Measurements from ENCODE around the gene POLR2A. TPM values are rescaled to one million over a fixed set of nuclear protein-coding genes. Genes with fewer than 3 reads are reported as not detected.

POLR2A gene
- total and polyA plus RNA-seq, 4 donors, result 50.3 to 92.7 (median 76.4) TPM

GRCh38 chr17:7515911-7516610 is 31.9 kb downstream of the POLR2A start:
- Histone ChIP-seq H3K9me3 (ENCODE audit: control insufficient read depth, insufficient read depth, low read length) (no peaks in the 10 kb centered on the region), H3K27ac (ENCODE audit: low read depth, low read length) (no peak overlapping the region)

GRCh38 chr17:7523033-7523432 is 38.9 kb downstream of the POLR2A start:
- Histone ChIP-seq H3K4me1 (ENCODE audit: control insufficient read depth, insufficient read depth, low read length) (no peaks in the 10 kb centered on the region), H3K9me3 (ENCODE audit: control insufficient read depth, insufficient read depth, low read length) (no peaks in the 10 kb centered on the region), H3K4me3 (ENCODE audit: low read depth, low read length) (no peak overlapping the region), H3K27me3 (ENCODE audit: control insufficient read depth, insufficient read depth, low read length) (no peaks in the 10 kb centered on the region), H3K36me3 (ENCODE audit: control insufficient read depth, insufficient read depth, low read length) (no peaks in the 10 kb centered on the region), H3K27ac (ENCODE audit: low read depth, low read length) (no peak overlapping the region)
- WGBS (ENCODE audit: insufficient coverage), result 50% methylated on average over 9 of the region's 10 CpGs
- DNase-seq (ENCODE audit: low read depth in 4 of 6, low spot score in 6 of 6), result no peak

More at GRCh38 chr17:7515911-7516610, 31.9 kb downstream of the POLR2A start:
- 98% methylated on average over 7 of the region's 13 CpGs for WGBS (ENCODE audit: insufficient coverage)
- no peaks in the 10 kb centered on the region for H3K4me1 ChIP-seq (ENCODE audit: control insufficient read depth, insufficient read depth, low read length)
- H3K4me3 ChIP-seq (ENCODE audit: low read depth, low read length), result no peak overlapping the region
- peaks cover 42% of the 10 kb centered on the region for H3K36me3 ChIP-seq (ENCODE audit: control insufficient read depth, insufficient read depth, low read length)
- no peaks in the 10 kb centered on the region for H3K27me3 ChIP-seq (ENCODE audit: control insufficient read depth, insufficient read depth, low read length)
- no peak for DNase-seq (ENCODE audit: low read depth in 4 of 6, low spot score in 6 of 6)

GRCh38 chr17:7528842-7529241 is 44.7 kb downstream of the POLR2A start:
- DNase-seq (ENCODE audit: low read depth in 4 of 6, low spot score in 6 of 6), result no peak
- Histone ChIP-seq H3K4me1 (ENCODE audit: control insufficient read depth, insufficient read depth, low read length) (no peaks in the 10 kb centered on the region), H3K27ac (ENCODE audit: low read depth, low read length) (no peak overlapping the region), H3K4me3 (ENCODE audit: low read depth, low read length) (no peak overlapping the region), H3K36me3 (ENCODE audit: control insufficient read depth, insufficient read depth, low read length) (no peaks in the 10 kb centered on the region), H3K27me3 (ENCODE audit: control insufficient read depth, insufficient read depth, low read length) (no peaks in the 10 kb centered on the region), H3K9me3 (ENCODE audit: control insufficient read depth, insufficient read depth, low read length) (peaks cover 2% of the 10 kb centered on the region)

GRCh38 chr17:7530023-7530900 is 46.1 kb downstream of the POLR2A start:
- 100% methylated on average over 3 of the region's 6 CpGs for WGBS (ENCODE audit: insufficient coverage)
- H3K9me3 ChIP-seq (ENCODE audit: control insufficient read depth, insufficient read depth, low read length), result peaks cover 2% of the 10 kb centered on the region
- H3K36me3 ChIP-seq (ENCODE audit: control insufficient read depth, insufficient read depth, low read length), result no peaks in the 10 kb centered on the region
- no peaks in the 10 kb centered on the region for H3K4me1 ChIP-seq (ENCODE audit: control insufficient read depth, insufficient read depth, low read length)
- H3K27ac ChIP-seq (ENCODE audit: low read depth, low read length), result no peak overlapping the region
- DNase-seq (ENCODE audit: low read depth in 4 of 6, low spot score in 6 of 6), result no peak
- no peak overlapping the region for H3K4me3 ChIP-seq (ENCODE audit: low read depth, low read length)
- H3K27me3 ChIP-seq (ENCODE audit: control insufficient read depth, insufficient read depth, low read length), result no peaks in the 10 kb centered on the region

GRCh38 chr17:7538050-7538449 is 53.9 kb downstream of the POLR2A start:
- Histone ChIP-seq H3K27ac (ENCODE audit: low read depth, low read length) (no peak overlapping the region), H3K36me3 (ENCODE audit: control insufficient read depth, insufficient read depth, low read length) (no peaks in the 10 kb centered on the region), H3K4me3 (ENCODE audit: low read depth, low read length) (no peak overlapping the region), H3K9me3 (ENCODE audit: control insufficient read depth, insufficient read depth, low read length) (no peaks in the 10 kb centered on the region), H3K27me3 (ENCODE audit: control insufficient read depth, insufficient read depth, low read length) (no peaks in the 10 kb centered on the region), H3K4me1 (ENCODE audit: control insufficient read depth, insufficient read depth, low read length) (no peaks in the 10 kb centered on the region)
- 73% methylated on average over 2 of the region's 3 CpGs for WGBS (ENCODE audit: insufficient coverage)
- DNase-seq (ENCODE audit: low read depth in 4 of 6, low spot score in 6 of 6), result no peak

GRCh38 chr17:7538891-7539545 is 54.9 kb downstream of the POLR2A start:
- Histone ChIP-seq H3K9me3 (ENCODE audit: control insufficient read depth, insufficient read depth, low read length) (no peaks in the 10 kb centered on the region), H3K27ac (ENCODE audit: low read depth, low read length) (no peak overlapping the region), H3K36me3 (ENCODE audit: control insufficient read depth, insufficient read depth, low read length) (no peaks in the 10 kb centered on the region), H3K4me1 (ENCODE audit: control insufficient read depth, insufficient read depth, low read length) (no peaks in the 10 kb centered on the region), H3K27me3 (ENCODE audit: control insufficient read depth, insufficient read depth, low read length) (no peaks in the 10 kb centered on the region), H3K4me3 (ENCODE audit: low read depth, low read length) (no peak overlapping the region)
- DNase-seq (ENCODE audit: low read depth in 4 of 6, low spot score in 6 of 6), result no peak
- WGBS (ENCODE audit: insufficient coverage), result 70% methylated on average over 8 of the region's 11 CpGs

- WGBS (ENCODE audit: insufficient coverage), result 95% methylated on average over 7 of the region's 9 CpGs
- Histone ChIP-seq H3K27me3 (ENCODE audit: control insufficient read depth, insufficient read depth, low read length) (no peaks in the 10 kb centered on the region), H3K4me3 (ENCODE audit: low read depth, low read length) (no peak overlapping the region), H3K9me3 (ENCODE audit: control insufficient read depth, insufficient read depth, low read length) (no peaks in the 10 kb centered on the region), H3K4me1 (ENCODE audit: control insufficient read depth, insufficient read depth, low read length) (no peaks in the 10 kb centered on the region), H3K36me3 (ENCODE audit: control insufficient read depth, insufficient read depth, low read length) (no peaks in the 10 kb centered on the region), H3K27ac (ENCODE audit: low read depth, low read length) (no peak overlapping the region)
- no peak for DNase-seq (ENCODE audit: low read depth in 4 of 6, low spot score in 6 of 6)
These were observed 57.0 kb downstream of the POLR2A start for GRCh38 chr17:7541074-7541621.

GRCh38 chr17:7544911-7545310 is 60.7 kb downstream of the POLR2A start:
- no peak overlapping the region for H3K27ac ChIP-seq (ENCODE audit: low read depth, low read length)
- WGBS (ENCODE audit: insufficient coverage), result 75% methylated on average over 2 of the region's 6 CpGs

GRCh38 chr17:7548585-7549400 is 64.6 kb downstream of the POLR2A start, which contains the start of gene TNFSF12:
Gene TNFSF12, plus strand, starts transcription at chr17:7549058. Its CDS starts 96 bp downstream, at chr17:7549154.
- peak in 2 of 6 donors; percentile 51 to 73 for DNase-seq (ENCODE audit: low read depth in 4 of 6, low spot score in 6 of 6)
- peaks cover 2% of the 10 kb centered on the region for H3K27me3 ChIP-seq (ENCODE audit: control insufficient read depth, insufficient read depth, low read length)
- H3K27ac ChIP-seq (ENCODE audit: low read depth, low read length), result peak within 1 kb of the TSS; percentile 74
- H3K4me3 ChIP-seq (ENCODE audit: low read depth, low read length), result peak within 1 kb of the TSS; percentile 49
- H3K4me1 ChIP-seq (ENCODE audit: control insufficient read depth, insufficient read depth, low read length), result peaks cover 15% of the 10 kb centered on the region
- H3K36me3 ChIP-seq (ENCODE audit: control insufficient read depth, insufficient read depth, low read length), result peaks cover 7% of the 10 kb centered on the region
- no peaks in the 10 kb centered on the region for H3K9me3 ChIP-seq (ENCODE audit: control insufficient read depth, insufficient read depth, low read length)
- 3% methylated on average over 57 of the region's 65 CpGs for WGBS (ENCODE audit: insufficient coverage)

More at GRCh38 chr17:7544911-7545310, 60.7 kb downstream of the POLR2A start:
- H3K36me3 ChIP-seq (ENCODE audit: control insufficient read depth, insufficient read depth, low read length), result no peaks in the 10 kb centered on the region
- H3K4me1 ChIP-seq (ENCODE audit: control insufficient read depth, insufficient read depth, low read length), result peaks cover 15% of the 10 kb centered on the region
- H3K27me3 ChIP-seq (ENCODE audit: control insufficient read depth, insufficient read depth, low read length), result peaks cover 2% of the 10 kb centered on the region
- no peak overlapping the region for H3K4me3 ChIP-seq (ENCODE audit: low read depth, low read length)
- peak in 1 of 6 donors; percentile 30 for DNase-seq (ENCODE audit: low read depth in 4 of 6, low spot score in 6 of 6)
- no peaks in the 10 kb centered on the region for H3K9me3 ChIP-seq (ENCODE audit: control insufficient read depth, insufficient read depth, low read length)

Data from spinal cord (tissue), 10 donors.